CD4-positive, alpha-beta T cell treated with Interleukin-10 for 1 hour (primary cell): ENCODE measurements around the gene GTF3C1.
"Not testable (repeated sequence)": the region's sequence is repeated elsewhere in the genome, so short reads cannot be mapped to it uniquely, and the experiment has no call there.

Source experiments
- DNase-seq: peaks from one replicate; pipeline ENCODE4 v3.0.0-alpha.2; 2020

Gene GTF3C1

GRCh38 chr16:27549746-27550581, at the start of gene GTF3C1, which contains the start of gene KATNIP:
Gene GTF3C1, minus strand, starts transcription at chr16:27549913. Its CDS starts 23 bp downstream, at chr16:27549890.
Gene KATNIP, plus strand, starts transcription at chr16:27550144. Its CDS starts 27 bp downstream, at chr16:27550171.
- peak; percentile 100 for DNase-seq

- DNase-seq, result no peak
Observed at GRCh38 chr16:27598931-27599565, 49.3 kb upstream of the GTF3C1 start.

- no peak for DNase-seq
Observed at GRCh38 chr16:27598220-27598619, 48.5 kb upstream of the GTF3C1 start.

GRCh38 chr16:27597361-27597760, 47.6 kb upstream of the GTF3C1 start:
- no peak for DNase-seq

- no peak for DNase-seq
Observed at GRCh38 chr16:27596411-27596810, 46.7 kb upstream of the GTF3C1 start.

- DNase-seq, result no peak
Observed at GRCh38 chr16:27595993-27596392, 46.3 kb upstream of the GTF3C1 start.

GRCh38 chr16:27595475-27595874, 45.8 kb upstream of the GTF3C1 start:
- no peak for DNase-seq

GRCh38 chr16:27591837-27592236, 42.1 kb upstream of the GTF3C1 start:
- DNase-seq, result no peak

GRCh38 chr16:27588057-27588456, 38.3 kb upstream of the GTF3C1 start:
- DNase-seq, result no peak

- DNase-seq, result no peak
Observed at GRCh38 chr16:27586711-27587110, 37.0 kb upstream of the GTF3C1 start.

- no peak for DNase-seq
Observed at GRCh38 chr16:27585200-27585599, 35.5 kb upstream of the GTF3C1 start.

- DNase-seq, result no peak
Observed at GRCh38 chr16:27583634-27584033, 33.9 kb upstream of the GTF3C1 start.

- DNase-seq, result no peak
Observed at GRCh38 chr16:27582883-27583282, 33.2 kb upstream of the GTF3C1 start.

- DNase-seq, result no peak
Observed at GRCh38 chr16:27579087-27579980, 29.6 kb upstream of the GTF3C1 start.

GRCh38 chr16:27576729-27577128, 27.0 kb upstream of the GTF3C1 start:
- DNase-seq, result no peak

- DNase-seq, result no peak
Observed at GRCh38 chr16:27572711-27573110, 23.0 kb upstream of the GTF3C1 start.

- no peak for DNase-seq
Observed at GRCh38 chr16:27571433-27572326, 22.0 kb upstream of the GTF3C1 start.

- DNase-seq, result not testable (repeated sequence)
Observed at GRCh38 chr16:27570986-27571385, 21.3 kb upstream of the GTF3C1 start.

GRCh38 chr16:27568077-27568476, 18.4 kb upstream of the GTF3C1 start:
- no peak for DNase-seq

- no peak for DNase-seq
Observed at GRCh38 chr16:27566417-27566816, 16.7 kb upstream of the GTF3C1 start.

- no peak for DNase-seq
Observed at GRCh38 chr16:27564224-27564623, 14.5 kb upstream of the GTF3C1 start.

- no peak for DNase-seq
Observed at GRCh38 chr16:27561216-27561615, 11.5 kb upstream of the GTF3C1 start.
